Endothelial cell of umbilical vein (primary cell): ENCODE measurements around the gene SPP1. TPM values are rescaled to one million over a fixed set of nuclear protein-coding genes. Genes with fewer than 3 reads are reported as not detected.

ENCODE experiments used
- BruUV-seq: library from RNA; stranded (reverse); fragments of 400-500 nt; replicated peaks from 2 replicates; lab custom pipeline; 2021; lab: Mats Ljungman, UMichigan
- CTCF ChIA-PET: fragments of 300-600, 350-600 bp; sonication (Branson Sonifier 250); formaldehyde crosslinking; loops from one replicate; lab custom pipeline; 2021; ENCODE audit warnings: antibody characterized with exemption, inconsistent platforms; lab: Charles Lee
- POLR2A ChIA-PET: fragments of 300-600, 350-600 bp; sonication (Branson Sonifier 250); formaldehyde crosslinking; loops from one replicate; lab custom pipeline; 2021; ENCODE audit warnings: antibody characterized with exemption, inconsistent platforms; lab: Charles Lee
- DNase-seq: peaks from one replicate; pipeline ENCODE4 v3.0.0-alpha.2; 2011; ENCODE audit warnings: low read depth, low spot score
- FAIRE-seq: peaks from 2 replicates; lab custom pipeline; 2011; peaks lifted over from hg19 to GRCh38; lab: Jason Lieb, UNC
- H2AFZ ChIP-seq: 2 replicates; pipeline ENCODE4 v1.6.0; 2012; ENCODE audit warnings: low read depth, low read length, control low read depth, inconsistent platforms
- H3K27ac ChIP-seq: 2 replicates; pipeline ENCODE4 v1.5.1; 2011; ENCODE audit warnings: low read depth, mild to moderate bottlenecking, control low read depth, low read length, moderate library complexity; ENCODE audit not compliant: insufficient read depth
- H3K27me3 ChIP-seq, 2 experiments: 2 replicates each; pipeline versions ENCODE4 v1.6.0 to v1.6.1; 2011; ENCODE audit warnings: low read length in 2 of 2, mixed read lengths in 1 of 2; ENCODE audit not compliant: control insufficient read depth in 2 of 2, insufficient read depth in 2 of 2
- H3K36me3 ChIP-seq, 2 experiments: 2 replicates in 1 of 2; 3 replicates in 1 of 2; pipeline ENCODE4 v1.5.1; 2011; ENCODE audit warnings: low read length in 2 of 2, mild to moderate bottlenecking in 1 of 2, moderate library complexity in 1 of 2; ENCODE audit not compliant: control insufficient read depth in 2 of 2, insufficient read depth in 2 of 2; ENCODE audit errors: extremely low read depth in 1 of 2
- H3K4me1 ChIP-seq: 3 replicates; pipeline ENCODE4 v1.5.1; 2011; ENCODE audit warnings: mild to moderate bottlenecking, low read length; ENCODE audit not compliant: control insufficient read depth, insufficient read depth; ENCODE audit errors: extremely low read depth
- H3K4me2 ChIP-seq: 2 replicates; pipeline ENCODE4 v1.6.1; 2011; ENCODE audit warnings: low read length, control low read depth, mixed read lengths; ENCODE audit not compliant: insufficient read depth
- H3K4me3 ChIP-seq, 3 experiments: fragments of 200-600 bp in 1 of 3; sonication (generic), shearing (Covaris generic) in 1 of 3; replicated peaks in 1 of 3; 2 replicates each; pipeline ENCODE4 v1.5.1; 2011 to 2016; ENCODE audit warnings: control low read depth in 3 of 3, low read length in 3 of 3, mild to moderate bottlenecking in 2 of 3, inconsistent platforms in 1 of 3, low read depth in 1 of 3, moderate library complexity in 1 of 3; ENCODE audit not compliant: insufficient read depth in 1 of 3
- H3K79me2 ChIP-seq: 2 replicates; pipeline ENCODE4 v1.6.0; 2012; ENCODE audit warnings: low read length, inconsistent platforms; ENCODE audit not compliant: control insufficient read depth, insufficient read depth
- H3K9ac ChIP-seq: replicated peaks from 2 replicates; pipeline ENCODE3; 2011; ENCODE audit warnings: low read length, control low read depth; ENCODE audit not compliant: insufficient read depth; ENCODE audit errors: extremely low read depth
- H3K9me1 ChIP-seq: replicated peaks from 3 replicates; pipeline ENCODE4 v1.6.0; 2011; ENCODE audit warnings: mild to moderate bottlenecking, low read length; ENCODE audit not compliant: control insufficient read depth, insufficient read depth; ENCODE audit errors: extremely low read depth
- H3K9me3 ChIP-seq: replicated peaks from 2 replicates; pipeline ENCODE4 v1.5.1; 2012; ENCODE audit warnings: low read length, inconsistent platforms; ENCODE audit not compliant: control insufficient read depth, insufficient read depth
- H4K20me1 ChIP-seq: replicated peaks from 2 replicates; pipeline ENCODE3; 2011; ENCODE audit warnings: mild to moderate bottlenecking, low read length; ENCODE audit not compliant: control insufficient read depth, insufficient read depth; ENCODE audit errors: extremely low read depth
- CTCF ChIP-seq, 2 donors: IDR thresholded peaks; 1 replicate in 1 of 2; 2 replicates in 1 of 2; pipeline ENCODE4 v1.5.1; 2011; ENCODE audit warnings: low read length in 2 of 2, mild to moderate bottlenecking in 2 of 2, moderate library complexity in 2 of 2, control low read depth in 1 of 2, inconsistent platforms in 1 of 2, low read depth in 1 of 2; ENCODE audit not compliant: insufficient read depth in 1 of 2; ENCODE audit errors: extremely low read depth in 1 of 2
- EZH2 ChIP-seq: IDR thresholded peaks from 2 replicates; pipeline ENCODE4 v1.6.1; 2012; ENCODE audit warnings: borderline replicate concordance, low read depth, mild to moderate bottlenecking, moderate library complexity, low read length, inconsistent platforms; ENCODE audit not compliant: severe bottlenecking
- FOS ChIP-seq: IDR thresholded peaks from 2 replicates; pipeline ENCODE4 v1.6.1; 2011; ENCODE audit warnings: mild to moderate bottlenecking, low read length, moderate library complexity, borderline replicate concordance; ENCODE audit not compliant: insufficient read depth
- GATA2 ChIP-seq: IDR thresholded peaks from 2 replicates; pipeline ENCODE4 v1.7.0; 2011; ENCODE audit warnings: low read depth, mild to moderate bottlenecking, moderate library complexity, mixed read lengths, low read length; ENCODE audit not compliant: insufficient read length, insufficient read depth
- JUN ChIP-seq: IDR thresholded peaks from 2 replicates; pipeline ENCODE4 v1.6.1; 2011; ENCODE audit warnings: borderline replicate concordance, low read depth; ENCODE audit not compliant: insufficient read length, insufficient read depth
- MAX ChIP-seq: IDR thresholded peaks from 2 replicates; pipeline ENCODE4 v1.6.1; 2011; ENCODE audit not compliant: insufficient read depth, insufficient read length
- MYC ChIP-seq: IDR thresholded peaks from one replicate; pipeline ENCODE4 v1.6.1; 2011; ENCODE audit warnings: mild to moderate bottlenecking, low read depth, low read length
- POLR2A ChIP-seq: IDR thresholded peaks from 2 replicates; pipeline ENCODE4 v1.6.1; 2012; ENCODE audit warnings: low read depth, mild to moderate bottlenecking, control low read depth, low read length
- POLR2AphosphoS5 ChIP-seq: IDR thresholded peaks from 2 replicates; pipeline ENCODE4 v1.6.1; 2012; ENCODE audit warnings: low read depth, mild to moderate bottlenecking, control low read depth, low read length, moderate library complexity; ENCODE audit not compliant: insufficient read depth
- dilution Hi-C: fragments of 300-500 bp; cut with MboI; formaldehyde crosslinking; loops from one replicate; pipeline ENCODE4 v1.15.0; 2019; ENCODE audit warnings: low sequenced_read_pairs; ENCODE audit not compliant: extremely low pct_ligation_motif_present
- intact Hi-C: fragments of 100-400 bp; cut with micrococcal nuclease; formaldehyde crosslinking; loops from one replicate; pipeline ENCODE4 v1.10.0; 2022
- polyA plus RNA-seq, 4 experiments: library from polyadenylated mRNA; depleted of rRNA in 3 of 4; stranded (reverse) in 3 of 4; unstranded in 1 of 4; fragments of >200 nt; gene quantifications; 2 replicates each; pipeline versions ENCODE4 v1.2.1 to v1.2.3, GENCODE V29; 2011 to 2012; ENCODE audit warnings: missing spikeins in 1 of 4
- total RNA-seq: library from RNA; stranded (reverse); gene quantifications from 2 replicates; pipeline ENCODE4 v1.2.3, GENCODE V29; 2021

The SPP1 gene
- total and polyA plus RNA-seq, 2 donors (not counting 3 experiments of a cell fraction or from before 2014, with no cell fraction given): not detected

GRCh38 chr4:87961993-87962392 is 13.5 kb upstream of the SPP1 start:
- FAIRE-seq (peak; percentile 33), DNase-seq (peak; percentile 14)
- no peaks in the 10 kb centered on the region for H3K36me3 ChIP-seq
- no peak overlapping the region for H2AFZ ChIP-seq
- CTCF ChIA-PET: interaction anchor here (1.0 to 1.7 kb wide), 3 partner anchors 10 to 250 kb away, joined by 3 to 6 read pairs (median 4); no protein-coding TSS in a partner anchor
- H3K9me3 ChIP-seq: no peaks in the 10 kb centered on the region
- no peaks in the 10 kb centered on the region for H4K20me1 ChIP-seq
- no peaks in the 10 kb centered on the region for H3K27me3 ChIP-seq
- POLR2A ChIA-PET: no interaction called here
- H3K4me1 ChIP-seq: no peaks in the 10 kb centered on the region
- BruUV-seq: no TSS peak
- no peak overlapping the region for H3K4me2 ChIP-seq
- no peak overlapping the region for H3K9ac ChIP-seq
- intact Hi-C loops: no loop called here
- dilution Hi-C loops: no loop called here
- H3K27ac ChIP-seq: no peak overlapping the region
- TF ChIP-seq FOS: peak; percentile 67
- TF ChIP-seq POLR2A: no peak
- H3K9me1 ChIP-seq: no peaks in the 10 kb centered on the region
- no peaks in the 10 kb centered on the region for H3K79me2 ChIP-seq
- no peak overlapping the region for H3K4me3 ChIP-seq

GRCh38 chr4:87962398-87963146 is 12.9 kb upstream of the SPP1 start:
- no peak overlapping the region for H3K4me2 ChIP-seq
- no peak overlapping the region for H3K27ac ChIP-seq
- H3K4me1 ChIP-seq: no peaks in the 10 kb centered on the region
- no TSS peak for BruUV-seq
- no peaks in the 10 kb centered on the region for H3K9me3 ChIP-seq
- no peak overlapping the region for H3K4me3 ChIP-seq
- no peaks in the 10 kb centered on the region for H3K9me1 ChIP-seq
- intact Hi-C loops: no loop called here
- CTCF ChIA-PET: interaction anchor here (1.0 to 1.9 kb wide), 5 partner anchors 9 to 249 kb away, joined by 3 to 14 read pairs (median 4); no protein-coding TSS in a partner anchor
- no peaks in the 10 kb centered on the region for H3K36me3 ChIP-seq
- no peaks in the 10 kb centered on the region for H4K20me1 ChIP-seq
- no peak for DNase-seq
- POLR2A ChIA-PET: no interaction called here
- peak; percentile 37 for FAIRE-seq
- H3K79me2 ChIP-seq: no peaks in the 10 kb centered on the region
- H3K9ac ChIP-seq: no peak overlapping the region
- no peaks in the 10 kb centered on the region for H3K27me3 ChIP-seq
- no peak overlapping the region for H2AFZ ChIP-seq
- dilution Hi-C loops: no loop called here
- no peak for TF ChIP-seq JUN
- TF ChIP-seq CTCF (IDR thresholded peaks at IDR 0.05; ENCODE audit: extremely low read depth in 1 of 2, insufficient read depth in 1 of 2, low read depth in 1 of 2, low read length in 2 of 2): no peak
- TF ChIP-seq POLR2A: no peak
- no peak for TF ChIP-seq GATA2
- TF ChIP-seq FOS: no peak
- TF ChIP-seq EZH2: no peak
- TF ChIP-seq MAX: no peak
- no peak for TF ChIP-seq POLR2AphosphoS5
- TF ChIP-seq MYC: no peak
